ENCODE data around the gene AHSP.

AHSP gene

GRCh38 chr16:31530405-31530804, 2.7 kb downstream of the AHSP start:
- DNase-seq (ENCODE audit: extremely low read depth, insufficient read length), result no peak
- no peaks in the 10 kb centered on the region for H3K36me3 ChIP-seq (ENCODE audit: control insufficient read depth, insufficient read depth, low read length)
- no peak overlapping the region for H3K4me3 ChIP-seq (replicated peaks; ENCODE audit: low read depth, low read length)
- no peak for TF ChIP-seq CTCF (IDR thresholded peaks at IDR 0.05; ENCODE audit: insufficient read depth, low read length, poor library complexity, severe bottlenecking)
- H3K27me3 ChIP-seq (replicated peaks; ENCODE audit: control insufficient read depth, insufficient read depth, low read length), result no peaks in the 10 kb centered on the region

DNA sequence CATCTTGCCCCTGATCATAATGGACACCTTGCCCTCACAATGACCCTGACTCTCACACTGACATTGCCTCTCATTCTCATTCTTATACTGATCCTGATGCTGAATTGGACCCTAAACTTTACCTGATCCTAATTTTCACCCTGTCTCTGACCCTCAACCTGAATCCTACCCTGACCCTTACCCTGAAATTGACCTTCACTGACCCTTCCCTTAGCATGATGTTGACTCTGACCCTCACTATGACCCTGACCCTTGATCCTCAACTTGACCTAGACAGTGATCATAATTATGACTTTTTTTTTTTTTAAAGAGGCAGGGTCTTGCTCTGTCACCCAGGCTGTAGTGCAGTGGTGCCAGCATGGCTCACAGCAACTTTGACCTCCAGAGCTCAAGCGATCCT, 3.4 kb downstream of the AHSP start:
- no peak for DNase-seq (ENCODE audit: extremely low read depth, insufficient read length)
- TF ChIP-seq CTCF (IDR thresholded peaks at IDR 0.05; ENCODE audit: insufficient read depth, low read length, poor library complexity, severe bottlenecking), result no peak

GRCh38 chr16:31532120-31532519, 4.4 kb downstream of the AHSP start:
- no peak for TF ChIP-seq CTCF (IDR thresholded peaks at IDR 0.05; ENCODE audit: insufficient read depth, low read length, poor library complexity, severe bottlenecking)
- H3K27me3 ChIP-seq (replicated peaks; ENCODE audit: control insufficient read depth, insufficient read depth, low read length), result no peaks in the 10 kb centered on the region
- no peaks in the 10 kb centered on the region for H3K36me3 ChIP-seq (ENCODE audit: control insufficient read depth, insufficient read depth, low read length)
- no peak for DNase-seq (ENCODE audit: extremely low read depth, insufficient read length)
- H3K4me3 ChIP-seq (replicated peaks; ENCODE audit: low read depth, low read length), result no peak overlapping the region

More for the DNA sequence above, 3.4 kb downstream of the AHSP start:
- Histone ChIP-seq H3K4me3 (replicated peaks; ENCODE audit: low read depth, low read length) (no peak overlapping the region), H3K27me3 (replicated peaks; ENCODE audit: control insufficient read depth, insufficient read depth, low read length) (no peaks in the 10 kb centered on the region), H3K36me3 (ENCODE audit: control insufficient read depth, insufficient read depth, low read length) (no peaks in the 10 kb centered on the region)

GRCh38 chr16:31532896-31533295, 5.2 kb downstream of the AHSP start:
- Histone ChIP-seq H3K27me3 (replicated peaks; ENCODE audit: control insufficient read depth, insufficient read depth, low read length) (no peaks in the 10 kb centered on the region), H3K4me3 (replicated peaks; ENCODE audit: low read depth, low read length) (no peak overlapping the region), H3K36me3 (ENCODE audit: control insufficient read depth, insufficient read depth, low read length) (no peaks in the 10 kb centered on the region)
- no peak for TF ChIP-seq CTCF (IDR thresholded peaks at IDR 0.05; ENCODE audit: insufficient read depth, low read length, poor library complexity, severe bottlenecking)
- no peak for DNase-seq (ENCODE audit: extremely low read depth, insufficient read length)

DNA sequence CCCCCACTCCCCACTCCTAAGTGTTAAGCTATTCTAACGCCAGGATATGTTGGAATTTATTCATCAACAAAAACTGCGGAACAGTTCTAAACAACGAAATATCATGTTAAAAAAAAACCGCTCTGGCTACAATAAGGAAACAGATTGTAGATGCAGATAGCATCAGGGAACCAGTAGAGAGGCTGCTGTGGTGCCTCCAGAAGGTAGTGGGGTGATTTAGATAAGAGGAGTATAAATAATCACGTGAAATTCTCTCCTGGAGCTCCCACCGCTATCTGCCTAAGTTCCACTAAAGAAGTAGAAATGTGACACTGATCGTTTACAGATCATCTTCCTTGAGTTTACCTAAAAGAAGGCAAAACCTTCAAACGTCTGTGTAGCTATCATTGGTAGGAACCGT, 8.0 kb downstream of the AHSP start:
- Histone ChIP-seq H3K27me3 (replicated peaks; ENCODE audit: control insufficient read depth, insufficient read depth, low read length) (no peaks in the 10 kb centered on the region), H3K36me3 (ENCODE audit: control insufficient read depth, insufficient read depth, low read length) (no peaks in the 10 kb centered on the region), H3K4me3 (replicated peaks; ENCODE audit: low read depth, low read length) (no peak overlapping the region)
- DNase-seq (ENCODE audit: extremely low read depth, insufficient read length), result no peak
- TF ChIP-seq CTCF (IDR thresholded peaks at IDR 0.05; ENCODE audit: insufficient read depth, low read length, poor library complexity, severe bottlenecking), result no peak

GRCh38 chr16:31536804-31537361, 9.2 kb downstream of the AHSP start:
- no peaks in the 10 kb centered on the region for H3K36me3 ChIP-seq (ENCODE audit: control insufficient read depth, insufficient read depth, low read length)
- no peak for DNase-seq (ENCODE audit: extremely low read depth, insufficient read length)
- TF ChIP-seq CTCF (IDR thresholded peaks at IDR 0.05; ENCODE audit: insufficient read depth, low read length, poor library complexity, severe bottlenecking), result no peak
- H3K4me3 ChIP-seq (replicated peaks; ENCODE audit: low read depth, low read length), result no peak overlapping the region
- no peaks in the 10 kb centered on the region for H3K27me3 ChIP-seq (replicated peaks; ENCODE audit: control insufficient read depth, insufficient read depth, low read length)

Measured in GM06990 (cell line).